Kidney epithelial cell (primary cell): Measurements from ENCODE around the gene SORCS1. TPM values are rescaled to one million over a fixed set of nuclear protein-coding genes. Genes with fewer than 3 reads are reported as not detected.

Experiments used
- DNase-seq: peaks from one replicate; pipeline ENCODE4 v3.0.0-alpha.2; 2010; ENCODE audit warnings: low read depth
- H3K27me3 ChIP-seq: 2 replicates; pipeline ENCODE4 v1.6.0; 2011; ENCODE audit warnings: low read length; ENCODE audit not compliant: control insufficient read depth, insufficient read depth
- H3K36me3 ChIP-seq: 2 replicates; pipeline ENCODE4 v1.5.1; 2011; ENCODE audit warnings: low read length; ENCODE audit not compliant: control insufficient read depth, insufficient read depth
- H3K4me3 ChIP-seq: 2 replicates; pipeline ENCODE4 v1.5.1; 2011; ENCODE audit warnings: low read depth, mild to moderate bottlenecking, control low read depth, low read length
- total RNA-seq: library from RNA; depleted of rRNA; stranded (reverse); fragments of >200 nt; gene quantifications from 2 replicates; pipeline ENCODE4 v1.2.3, GENCODE V29; 2015
- TF ChIP-seq, protein P1 (sequence below): IDR thresholded peaks from 2 replicates; pipeline ENCODE4 v1.5.1; 2011; ENCODE audit warnings: mild to moderate bottlenecking, moderate library complexity, low read length, control low read depth, inconsistent platforms; ENCODE audit not compliant: insufficient read depth, poor library complexity, severe bottlenecking

The SORCS1 gene
- total RNA-seq, 1 donor from 2014 or later: 2.3 TPM

- no peak for DNase-seq
- Histone ChIP-seq H3K36me3 (no peaks in the 10 kb centered on the region), H3K4me3 (no peak overlapping the region), H3K27me3 (no peaks in the 10 kb centered on the region)
- TF ChIP-seq, protein P1, sequence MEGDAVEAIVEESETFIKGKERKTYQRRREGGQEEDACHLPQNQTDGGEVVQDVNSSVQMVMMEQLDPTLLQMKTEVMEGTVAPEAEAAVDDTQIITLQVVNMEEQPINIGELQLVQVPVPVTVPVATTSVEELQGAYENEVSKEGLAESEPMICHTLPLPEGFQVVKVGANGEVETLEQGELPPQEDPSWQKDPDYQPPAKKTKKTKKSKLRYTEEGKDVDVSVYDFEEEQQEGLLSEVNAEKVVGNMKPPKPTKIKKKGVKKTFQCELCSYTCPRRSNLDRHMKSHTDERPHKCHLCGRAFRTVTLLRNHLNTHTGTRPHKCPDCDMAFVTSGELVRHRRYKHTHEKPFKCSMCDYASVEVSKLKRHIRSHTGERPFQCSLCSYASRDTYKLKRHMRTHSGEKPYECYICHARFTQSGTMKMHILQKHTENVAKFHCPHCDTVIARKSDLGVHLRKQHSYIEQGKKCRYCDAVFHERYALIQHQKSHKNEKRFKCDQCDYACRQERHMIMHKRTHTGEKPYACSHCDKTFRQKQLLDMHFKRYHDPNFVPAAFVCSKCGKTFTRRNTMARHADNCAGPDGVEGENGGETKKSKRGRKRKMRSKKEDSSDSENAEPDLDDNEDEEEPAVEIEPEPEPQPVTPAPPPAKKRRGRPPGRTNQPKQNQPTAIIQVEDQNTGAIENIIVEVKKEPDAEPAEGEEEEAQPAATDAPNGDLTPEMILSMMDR: no peak
Observed at GRCh38 chr10:107152087-107152486, 12.4 kb downstream of the SORCS1 start.

DNA sequence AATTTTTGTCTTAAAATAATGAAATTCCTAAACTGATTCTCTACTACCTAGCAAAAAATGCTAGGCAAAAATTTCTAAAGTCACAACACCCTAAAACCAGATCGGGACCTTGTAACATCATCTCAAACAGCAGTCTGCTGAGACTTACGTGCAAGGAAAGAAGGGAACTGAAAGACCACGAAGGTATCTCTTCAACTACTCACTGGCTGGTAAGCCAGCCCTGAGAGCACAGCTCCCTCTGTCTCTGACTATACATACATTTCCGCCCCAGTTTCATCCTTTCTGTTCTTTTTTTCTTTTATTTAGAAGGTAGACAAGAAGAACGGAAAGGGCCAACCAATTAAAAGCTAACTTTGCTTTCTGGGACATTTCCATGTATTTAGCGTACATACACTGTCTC lies 15.6 kb downstream of the SORCS1 start:
- no peak overlapping the region for H3K4me3 ChIP-seq
- H3K36me3 ChIP-seq: no peaks in the 10 kb centered on the region
- TF ChIP-seq, protein P1: no peak
- DNase-seq: no peak
- no peaks in the 10 kb centered on the region for H3K27me3 ChIP-seq

- no peaks in the 10 kb centered on the region for H3K27me3 ChIP-seq
- H3K4me3 ChIP-seq: no peak overlapping the region
- TF ChIP-seq, protein P1: no peak
- DNase-seq: no peak
- H3K36me3 ChIP-seq: no peaks in the 10 kb centered on the region
Observed at GRCh38 chr10:107144490-107144889, 20.0 kb downstream of the SORCS1 start.

- Histone ChIP-seq H3K36me3 (no peaks in the 10 kb centered on the region), H3K27me3 (no peaks in the 10 kb centered on the region), H3K4me3 (no peak overlapping the region)
- TF ChIP-seq, protein P1: no peak
- no peak for DNase-seq
Observed at GRCh38 chr10:107141524-107142061, 22.9 kb downstream of the SORCS1 start.

DNA sequence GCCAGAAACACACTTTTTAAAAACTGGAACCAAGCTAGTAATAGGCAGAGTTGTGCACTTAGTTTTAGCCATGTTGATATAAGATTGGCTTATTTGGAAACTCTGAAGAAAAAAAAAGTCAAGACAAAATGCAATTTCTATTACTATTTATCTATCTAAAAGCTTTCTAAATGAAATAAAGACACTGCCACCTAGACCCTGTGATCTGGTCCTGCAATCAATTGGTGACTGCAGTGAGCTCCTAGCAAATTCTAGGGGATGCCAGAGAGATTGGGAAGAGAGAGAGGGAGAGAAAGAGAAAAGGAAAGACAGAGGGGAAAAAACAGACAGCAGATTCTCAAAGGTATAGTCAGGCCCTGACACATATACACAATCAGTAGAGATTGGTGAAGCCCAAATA lies 25.3 kb downstream of the SORCS1 start:
- H3K36me3 ChIP-seq: no peaks in the 10 kb centered on the region
- H3K4me3 ChIP-seq: no peak overlapping the region
- TF ChIP-seq, protein P1: no peak
- no peak for DNase-seq
- no peaks in the 10 kb centered on the region for H3K27me3 ChIP-seq

DNA sequence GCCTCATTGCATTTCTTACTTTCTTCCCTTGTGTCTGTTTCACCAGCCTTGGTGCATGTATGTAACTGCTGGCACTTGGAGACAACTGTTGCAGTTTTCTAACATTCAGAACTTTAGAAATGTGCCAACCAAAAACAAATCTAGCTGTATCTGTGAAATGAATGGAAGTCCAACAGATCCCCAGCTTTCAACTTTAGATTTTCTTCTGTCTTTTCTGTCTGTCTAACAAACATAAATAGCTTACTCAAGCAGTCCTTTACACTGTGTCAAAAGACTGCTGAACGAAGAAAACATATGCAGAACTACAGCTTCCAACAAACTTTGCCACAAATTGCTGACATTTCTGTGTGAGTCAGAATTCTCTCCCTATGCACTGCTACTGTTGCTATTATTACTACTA lies 30.9 kb downstream of the SORCS1 start:
- no peak for DNase-seq
- TF ChIP-seq, protein P1: no peak
- H3K36me3 ChIP-seq: no peaks in the 10 kb centered on the region
- H3K4me3 ChIP-seq: no peak overlapping the region
- no peaks in the 10 kb centered on the region for H3K27me3 ChIP-seq
